GM23338 (cell line): Measurements from ENCODE around the gene SPACA5. TPM values are rescaled to one million over a fixed set of nuclear protein-coding genes. Genes with fewer than 3 reads are reported as not detected.

Source experiments
- ATAC-seq: fragments of 200-7000 bp; cut with Tn5 transposase; 3 replicates; pipeline ENCODE4 v1.9.1; 2020
- DNase-seq: peaks from one replicate; pipeline ENCODE4 v3.0.0-alpha.2; 2015; ENCODE audit warnings: low spot score
- H2AFZ ChIP-seq: fragments of 200-600 bp; sonication (generic); 2 replicates; pipeline ENCODE4 v1.8.0; 2016; ENCODE audit warnings: antibody characterized with exemption, mild to moderate bottlenecking, moderate library complexity
- H3F3A ChIP-seq: fragments of 200-600 bp; sonication (generic); replicated peaks from 2 replicates; pipeline ENCODE4 v1.8.0; 2017; ENCODE audit warnings: antibody characterized with exemption, mixed run types, low read depth
- H3K27ac ChIP-seq: fragments of 200-600 bp; sonication (generic); 2 replicates; pipeline ENCODE4 v1.6.1; 2016; ENCODE audit warnings: low read depth
- H3K27me3 ChIP-seq: fragments of 200-600 bp; sonication (generic); 2 replicates; pipeline ENCODE4 v1.8.0; 2016; ENCODE audit warnings: mild to moderate bottlenecking, mixed run types, moderate library complexity; ENCODE audit not compliant: insufficient read depth
- H3K36me3 ChIP-seq: fragments of 200-600 bp; sonication (generic); 2 replicates; pipeline ENCODE4 v1.8.0; 2016; ENCODE audit warnings: mild to moderate bottlenecking; ENCODE audit not compliant: insufficient read depth
- H3K4me1 ChIP-seq: fragments of 200-600 bp; sonication (generic); 2 replicates; pipeline ENCODE4 v1.8.0; 2016; ENCODE audit warnings: mild to moderate bottlenecking, moderate library complexity; ENCODE audit not compliant: insufficient read depth
- H3K4me2 ChIP-seq: fragments of 200-600 bp; sonication (generic); 2 replicates; pipeline ENCODE4 v1.7.1; 2017; ENCODE audit warnings: mixed run types
- H3K4me3 ChIP-seq: fragments of 200-600 bp; sonication (generic); 2 replicates; pipeline ENCODE4 v1.6.1; 2016; ENCODE audit warnings: mixed run types
- H3K79me2 ChIP-seq: fragments of 200-600 bp; sonication (generic); replicated peaks from 2 replicates; pipeline ENCODE4 v1.8.0; 2017; ENCODE audit warnings: mild to moderate bottlenecking; ENCODE audit not compliant: insufficient read depth
- H3K9me2 ChIP-seq: fragments of 200-600 bp; sonication (generic); 2 replicates; pipeline ENCODE4 v1.8.0; 2017; ENCODE audit not compliant: insufficient read depth
- H4K20me1 ChIP-seq: fragments of 200-600 bp; sonication (generic); replicated peaks from 2 replicates; pipeline ENCODE4 v1.8.0; 2017; ENCODE audit warnings: mild to moderate bottlenecking; ENCODE audit not compliant: insufficient read depth
- H3K27ac Mint-ChIP-seq: 2 replicates; pipeline ENCODE4 v1.8.0; 2020; ENCODE audit warnings: inconsistent platforms, mild to moderate bottlenecking, moderate library complexity, mixed read lengths
- H3K27me3 Mint-ChIP-seq: 3 replicates; pipeline ENCODE4 v1.8.0; 2022; ENCODE audit warnings: low read depth, mild to moderate bottlenecking, moderate library complexity, mixed read lengths, inconsistent platforms; ENCODE audit not compliant: insufficient read depth, poor library complexity
- H3K36me3 Mint-ChIP-seq: 3 replicates; pipeline ENCODE4 v1.8.0; 2021; ENCODE audit warnings: low read depth, mild to moderate bottlenecking, inconsistent platforms, moderate library complexity, mixed read lengths
- H3K4me1 Mint-ChIP-seq: 3 replicates; pipeline ENCODE4 v1.8.0; 2020; ENCODE audit warnings: mild to moderate bottlenecking, inconsistent platforms, mixed read lengths
- H3K4me3 Mint-ChIP-seq: 3 replicates; pipeline ENCODE4 v1.8.0; 2021; ENCODE audit warnings: moderate library complexity, mild to moderate bottlenecking, inconsistent platforms, mixed read lengths
- H3K9me3 Mint-ChIP-seq: 3 replicates; pipeline ENCODE4 v1.8.0; 2020; ENCODE audit warnings: moderate library complexity, mild to moderate bottlenecking, inconsistent platforms, mixed read lengths
- CREB1 ChIP-seq: fragments of 250-450 bp; sonication (Bioruptor Pico); IDR thresholded peaks from 2 replicates; pipeline ENCODE4 v1.5.0; 2020; ENCODE audit warnings: low read depth, mild to moderate bottlenecking, moderate library complexity
- EZH2phosphoT487 ChIP-seq: fragments of 200-600 bp; sonication (generic); IDR thresholded peaks from one replicate; pipeline ENCODE4 v1.8.1; 2018; ENCODE audit warnings: antibody characterized with exemption; ENCODE audit not compliant: unreplicated experiment
- JUNB ChIP-seq: IDR thresholded peaks from one replicate; pipeline ENCODE4 v1.6.1; 2016; ENCODE audit warnings: antibody characterized with exemption; ENCODE audit not compliant: unreplicated experiment
- POLR2AphosphoS5 ChIP-seq: IDR thresholded peaks from 2 replicates; pipeline ENCODE4 v1.6.1; 2016; ENCODE audit warnings: antibody characterized with exemption, low read depth
- REST ChIP-seq: IDR thresholded peaks from one replicate; pipeline ENCODE4 v1.6.1; 2018; ENCODE audit warnings: antibody characterized with exemption; ENCODE audit not compliant: unreplicated experiment
- STAT1 ChIP-seq: IDR thresholded peaks from one replicate; pipeline ENCODE4 v1.6.1; 2016; ENCODE audit warnings: antibody characterized with exemption; ENCODE audit not compliant: unreplicated experiment
- ZNF331 ChIP-seq: fragments of 250-450 bp; sonication (Bioruptor Pico); IDR thresholded peaks from 2 replicates; pipeline ENCODE4 v1.5.0; 2020; ENCODE audit warnings: low read depth, mild to moderate bottlenecking, moderate library complexity
- ZNF462 ChIP-seq: fragments of 250-450 bp; sonication (Bioruptor Pico); IDR thresholded peaks from 2 replicates; pipeline ENCODE4 v1.5.0; 2020; ENCODE audit warnings: mild to moderate bottlenecking, moderate library complexity
- polyA plus RNA-seq: library from polyadenylated mRNA; unstranded; fragments of >200 nt; fragmentation: Nextera tagmentation; extraction: Ambion mirVana; gene quantifications from 2 replicates; pipeline ENCODE4 v1.2.1, GENCODE V29; 2016
- total RNA-seq: library from RNA; depleted of rRNA; stranded (reverse); fragments of >200 nt; shearing (Covaris generic); gene quantifications from 2 replicates; pipeline ENCODE4 v1.2.3, GENCODE V29; 2014
- TF ChIP-seq, protein P1 (sequence below), 2 experiments: fragments of 200-600 bp in 1 of 2; sonication (generic) in 1 of 2; conservative IDR thresholded peaks; 2 replicates each; pipeline versions ENCODE4 v1.5.1 to v1.6.1; 2016 to 2017; ENCODE audit warnings: antibody characterized with exemption in 2 of 2, low read depth in 2 of 2, mild to moderate bottlenecking in 2 of 2, moderate library complexity in 1 of 2

The SPACA5 gene
- total and polyA plus RNA-seq, 2 experiments from 2014 or later = not detected

DNA sequence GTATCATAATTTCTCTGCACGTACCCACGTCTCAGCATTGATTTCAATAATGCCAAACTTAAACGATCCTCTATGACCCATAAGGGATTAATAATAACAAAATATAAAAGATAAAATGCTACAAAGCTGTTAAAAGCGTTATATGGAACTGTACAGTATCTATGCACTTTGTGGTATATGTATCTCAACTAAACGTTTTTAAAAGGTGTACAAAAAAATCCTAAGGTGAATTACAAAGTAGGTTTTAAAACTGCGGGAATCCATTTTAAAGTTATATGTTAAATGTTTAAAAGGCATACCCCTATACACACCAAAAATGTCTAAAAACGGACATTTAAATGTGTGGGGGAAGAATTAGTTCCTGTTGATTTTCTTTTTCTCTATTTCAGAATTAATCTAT lies 3.9 kb upstream of the SPACA5 start:
- H3K4me3 Mint-ChIP-seq = peak overlapping the region; percentile 99
- H3K4me1 Mint-ChIP-seq = peaks cover 3% of the 10 kb centered on the region; the same call in 1 of the 3 replicates
- peaks cover 23% of the 10 kb centered on the region for H3K79me2 ChIP-seq
- no peaks in the 10 kb centered on the region for H3K9me3 Mint-ChIP-seq
- H3K4me1 ChIP-seq = no peaks in the 10 kb centered on the region
- no peak overlapping the region for H2AFZ ChIP-seq
- no peak for TF ChIP-seq EZH2phosphoT487
- no peak for TF ChIP-seq POLR2AphosphoS5
- H3K27ac ChIP-seq = no peak overlapping the region
- no peak overlapping the region for H3K27ac Mint-ChIP-seq
- H3K4me3 ChIP-seq = peak overlapping the region; percentile 73
- no peaks in the 10 kb centered on the region for H3K36me3 ChIP-seq
- peak overlapping the region; percentile 78 for H3K4me2 ChIP-seq
- no peak for DNase-seq
- H3K9me2 ChIP-seq = no peaks in the 10 kb centered on the region
- no peaks in the 10 kb centered on the region for H4K20me1 ChIP-seq
- peaks cover 8% of the 10 kb centered on the region; the same call in 2 of the 3 replicates for H3K36me3 Mint-ChIP-seq
- H3K27me3 ChIP-seq = no peaks in the 10 kb centered on the region
- no peaks in the 10 kb centered on the region for H3K27me3 Mint-ChIP-seq
- no peaks in the 10 kb centered on the region for H3F3A ChIP-seq
- ATAC-seq = no peak

DNA sequence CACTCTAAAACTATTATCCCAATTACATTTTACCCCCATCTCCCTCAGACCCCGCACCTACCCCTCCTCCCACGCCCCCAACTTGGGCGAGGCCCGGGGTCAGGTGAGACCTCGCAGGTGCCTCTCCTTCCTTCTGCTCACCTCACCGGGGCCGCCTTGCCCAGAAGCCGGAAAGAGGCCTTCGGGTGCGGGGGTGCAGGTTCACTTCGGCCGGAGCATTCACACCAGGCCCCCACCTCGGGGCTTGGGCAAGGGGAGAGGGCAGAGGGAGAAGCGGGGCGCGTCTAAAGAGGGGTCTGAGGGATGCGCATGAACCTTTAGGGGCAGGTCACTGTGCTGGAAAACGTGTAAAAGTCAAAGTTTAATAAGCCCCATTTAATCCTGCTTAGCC lies 3.4 kb upstream of the SPACA5 start:
- Histone ChIP-seq H4K20me1 (no peaks in the 10 kb centered on the region), H3K36me3 (no peaks in the 10 kb centered on the region), H3K27me3 (no peaks in the 10 kb centered on the region), H2AFZ (0 out of 2 replicates have a peak overlapping the region, but pooled peaks have one; percentile 32), H3K79me2 (peaks cover 23% of the 10 kb centered on the region), H3K4me2 (peak overlapping the region; percentile 78), H3K9me2 (no peaks in the 10 kb centered on the region), H3K4me1 (no peaks in the 10 kb centered on the region), H3F3A (no peaks in the 10 kb centered on the region), H3K27ac (no peak overlapping the region), H3K4me3 (peak overlapping the region; percentile 73)
- Mint-ChIP-seq H3K4me1 (peaks cover 3% of the 10 kb centered on the region; the same call in 1 of the 3 replicates), H3K27me3 (no peaks in the 10 kb centered on the region), H3K9me3 (no peaks in the 10 kb centered on the region), H3K4me3 (peak overlapping the region; percentile 99), H3K36me3 (peaks cover 8% of the 10 kb centered on the region; the same call in 2 of the 3 replicates), H3K27ac (peak overlapping the region; percentile 98)
- peak; percentile 58 for ATAC-seq
- no peak for DNase-seq
- TF ChIP-seq, protein P1, sequence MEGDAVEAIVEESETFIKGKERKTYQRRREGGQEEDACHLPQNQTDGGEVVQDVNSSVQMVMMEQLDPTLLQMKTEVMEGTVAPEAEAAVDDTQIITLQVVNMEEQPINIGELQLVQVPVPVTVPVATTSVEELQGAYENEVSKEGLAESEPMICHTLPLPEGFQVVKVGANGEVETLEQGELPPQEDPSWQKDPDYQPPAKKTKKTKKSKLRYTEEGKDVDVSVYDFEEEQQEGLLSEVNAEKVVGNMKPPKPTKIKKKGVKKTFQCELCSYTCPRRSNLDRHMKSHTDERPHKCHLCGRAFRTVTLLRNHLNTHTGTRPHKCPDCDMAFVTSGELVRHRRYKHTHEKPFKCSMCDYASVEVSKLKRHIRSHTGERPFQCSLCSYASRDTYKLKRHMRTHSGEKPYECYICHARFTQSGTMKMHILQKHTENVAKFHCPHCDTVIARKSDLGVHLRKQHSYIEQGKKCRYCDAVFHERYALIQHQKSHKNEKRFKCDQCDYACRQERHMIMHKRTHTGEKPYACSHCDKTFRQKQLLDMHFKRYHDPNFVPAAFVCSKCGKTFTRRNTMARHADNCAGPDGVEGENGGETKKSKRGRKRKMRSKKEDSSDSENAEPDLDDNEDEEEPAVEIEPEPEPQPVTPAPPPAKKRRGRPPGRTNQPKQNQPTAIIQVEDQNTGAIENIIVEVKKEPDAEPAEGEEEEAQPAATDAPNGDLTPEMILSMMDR (conservative IDR thresholded peaks at IDR 0.05; ENCODE audit: low read depth in 2 of 2) = no peak
- no peak for TF ChIP-seq CREB1 (CRISPR knock-in tag)
- TF ChIP-seq ZNF462 (CRISPR knock-in tag) = no peak
- TF ChIP-seq EZH2phosphoT487 = no peak
- TF ChIP-seq STAT1 = no peak
- no peak for TF ChIP-seq REST
- no peak for TF ChIP-seq JUNB
- TF ChIP-seq ZNF331 (CRISPR knock-in tag) = no peak
